Stomach (tissue), 19 donors: ENCODE data around the gene MASP1. TPM values are rescaled to one million over a fixed set of nuclear protein-coding genes. Genes with fewer than 3 reads are reported as not detected.

Source experiments
- DNase-seq, 2 donors: peaks; one replicate each; pipeline versions ENCODE4 v3.0.0 to v3.0.0-alpha.2; 2013 to 2019
- H3K27ac ChIP-seq, 5 donors: fragments of 200-600 bp in 4 of 5; sonication (generic) in 4 of 5; one replicate each; pipeline ENCODE4 v1.5.1; 2013 to 2019; ENCODE audit warnings: mild to moderate bottlenecking in 1 of 5, moderate library complexity in 1 of 5
- H3K27me3 ChIP-seq, 3 donors: fragments of 200-600 bp; sonication (generic); one replicate each; pipeline ENCODE4 v1.5.1; 2017 to 2019; ENCODE audit warnings: mixed run types in 1 of 3
- H3K36me3 ChIP-seq, 4 donors: fragments of 200-600 bp; sonication (generic); 1 replicate in 3 of 4; 2 replicates in 1 of 4; pipeline ENCODE4 v1.5.1; 2016 to 2019
- H3K4me1 ChIP-seq, 4 donors: fragments of 200-600 bp; sonication (generic); one replicate each; pipeline ENCODE4 v1.5.1; 2016 to 2019
- H3K4me3 ChIP-seq, 4 donors: fragments of 200-600 bp; sonication (generic) in 3 of 4; one replicate each; pipeline ENCODE4 v1.5.1; 2016 to 2019; ENCODE audit warnings: mild to moderate bottlenecking in 1 of 4
- H3K9me3 ChIP-seq, 4 donors: fragments of 200-600 bp; sonication (generic); one replicate each; pipeline ENCODE4 v1.5.1; 2016 to 2019
- CTCF ChIP-seq, 7 experiments: fragments of 450-650 bp in 4 of 7; fragments of 200-600 bp in 3 of 7; sonication (generic) in 3 of 7; IDR thresholded peaks; one replicate each; pipeline ENCODE4 v1.5.1; 2016 to 2019; ENCODE audit warnings: antibody characterized with exemption in 7 of 7, control low read depth in 2 of 7, mild to moderate bottlenecking in 1 of 7
- EP300 ChIP-seq: sonication (generic); formaldehyde crosslinking; IDR thresholded peaks from one replicate; pipeline ENCODE4 v1.6.1; 2017; ENCODE audit warnings: antibody characterized with exemption
- POLR2A ChIP-seq, 4 donors: fragments of 450-650 bp; IDR thresholded peaks; one replicate each; pipeline ENCODE4 v1.6.1; 2016; ENCODE audit warnings: antibody characterized with exemption in 4 of 4, control low read depth in 2 of 4, mild to moderate bottlenecking in 1 of 4, moderate library complexity in 1 of 4
- POLR2AphosphoS5 ChIP-seq, 3 donors: sonication (generic); formaldehyde crosslinking; IDR thresholded peaks; one replicate each; pipeline ENCODE4 v1.6.1; 2016; ENCODE audit warnings: antibody characterized with exemption in 3 of 3
- WGBS, 5 donors: extraction: QIAGEN DNeasy Blood & Tissue Kit in 3 of 5; methylation state at CpG; one replicate each; pipeline versions ENCODE4 v1.1.5 to v1.1.7; 2013 to 2018; 5-methylcytosine and 5-hydroxymethylcytosine counted together
- intact Hi-C: fragments of 100-400 bp; cut with DNase I; formaldehyde crosslinking; loops from one replicate; pipeline ENCODE4 v1.15.1; 2023; ENCODE audit warnings: low total_unique reads
- long read RNA-seq, 10 donors: transcript quantifications; one replicate each; lab custom pipeline, GENCODE V29; 2026
- polyA plus RNA-seq, 3 donors: library from polyadenylated mRNA; stranded (reverse); fragments of 200-250 nt; gene quantifications; one replicate each; pipeline ENCODE4 v1.2.3, GENCODE V29; 2013
- total RNA-seq, 5 donors: library from RNA; depleted of rRNA; stranded (reverse); fragments of >200 nt; gene quantifications; one replicate each; pipeline versions ENCODE4 v1.1.0 to v1.2.3, GENCODE V29; 2014 to 2016
- donor health status: healthy with polysubstance abuse.
- donor health status: Bipolar disorder and iron deficiency.
- donor health status: healthy.

MASP1 gene
- 1 to 10 TPM in 2 of 5 donors, under 1 TPM in 1, not detected in 2; 0.58 to 2.9 (median 1.6) TPM for total RNA-seq
- polyA plus RNA-seq, result under 1 TPM; 0.15 to 0.83 (median 0.31) TPM
- long read RNA-seq, donor 1, result 0 reads
- long read RNA-seq, donor 2, full-length matches to known transcripts, result 1 of 1 reads
- long read RNA-seq, donor 2, partial matches to known transcripts, result 0 of 1 reads
- long read RNA-seq, donor 2, other reads (novel, unspliced or antisense), result 0 of 1 reads
- long read RNA-seq, donor 3, result 0 reads
- long read RNA-seq, donor 4, result 0 reads
- long read RNA-seq, donor 5, result 0 reads
- long read RNA-seq, donor 6, result 0 reads
- long read RNA-seq, donor 7, result 0 reads
- long read RNA-seq, donor 8, result 0 reads
- long read RNA-seq, donor 9, result 0 reads
- long read RNA-seq, donor 10, full-length matches to known transcripts, result 1 of 1 reads
- long read RNA-seq, donor 10, partial matches to known transcripts, result 0 of 1 reads
- long read RNA-seq, donor 10, other reads (novel, unspliced or antisense), result 0 of 1 reads

GRCh38 chr3:187291512-187292132, at the start of gene MASP1:
MASP1 (minus strand) TSS chr3:187291737; CDS start chr3:187291632, 105 bp downstream.
- peak within 1 kb of the TSS in 2 of 5 donors; percentile 12 to 53 for H3K27ac ChIP-seq
- intact Hi-C loops, result no loop called here
- DNase-seq, result peak in 1 of 2 donors; percentile 44
- WGBS, 5 donors, result 12 to 28% (median 22%) methylated on average over 10 of the region's 10 CpGs
- peak within 1 kb of the TSS in 3 of 4 donors; percentile 8 to 30 (median 24) for H3K4me3 ChIP-seq
- H3K9me3 ChIP-seq, result no peaks in the 10 kb centered on the region
- no peaks in the 10 kb centered on the region for H3K36me3 ChIP-seq
- H3K27me3 ChIP-seq, result no peaks in the 10 kb centered on the region
- H3K4me1 ChIP-seq, result peaks cover 8 to 49% (median 25%) of the 10 kb centered on the region in 4 donors
- TF ChIP-seq EP300 (no peak), POLR2AphosphoS5 (IDR thresholded peaks at IDR 0.05) (no peak), POLR2A (IDR thresholded peaks at IDR 0.05) (no peak), CTCF (IDR thresholded peaks at IDR 0.05) (no peak)

GRCh38 chr3:187340578-187340977, 49.0 kb upstream of the MASP1 start:
- H3K9me3 ChIP-seq, result no peaks in the 10 kb centered on the region
- no peak overlapping the region for H3K4me3 ChIP-seq
- H3K4me1 ChIP-seq, result no peaks in the 10 kb centered on the region
- 68 to 83% (median 70%) methylated on average over 1 of the region's 1 CpG for WGBS, 5 donors
- no peak for TF ChIP-seq CTCF (IDR thresholded peaks at IDR 0.05)
- no peak for TF ChIP-seq EP300
- TF ChIP-seq POLR2AphosphoS5 (IDR thresholded peaks at IDR 0.05), result no peak
- TF ChIP-seq POLR2A (IDR thresholded peaks at IDR 0.05), result no peak
- no peaks in the 10 kb centered on the region for H3K36me3 ChIP-seq
- H3K27me3 ChIP-seq, result peaks cover 0 to 3% (median 0%) of the 10 kb centered on the region in 3 donors
- no peak overlapping the region for H3K27ac ChIP-seq
- DNase-seq, result no peak
- intact Hi-C loops, result no loop called here

GRCh38 chr3:187336322-187336721, 44.8 kb upstream of the MASP1 start:
- 31 to 73% (median 65%) methylated on average over 3 of the region's 3 CpGs for WGBS, 5 donors
- Histone ChIP-seq H3K9me3 (no peaks in the 10 kb centered on the region), H3K27ac (no peak overlapping the region), H3K4me1 (no peaks in the 10 kb centered on the region), H3K36me3 (no peaks in the 10 kb centered on the region), H3K27me3 (no peaks in the 10 kb centered on the region), H3K4me3 (no peak overlapping the region)
- intact Hi-C loops, result no loop called here
- TF ChIP-seq EP300, result no peak
- TF ChIP-seq CTCF (IDR thresholded peaks at IDR 0.05), result no peak
- no peak for TF ChIP-seq POLR2AphosphoS5 (IDR thresholded peaks at IDR 0.05)
- TF ChIP-seq POLR2A (IDR thresholded peaks at IDR 0.05), result no peak
- DNase-seq, result no peak

GRCh38 chr3:187334904-187335303, 43.4 kb upstream of the MASP1 start:
- Histone ChIP-seq H3K4me3 (no peak overlapping the region), H3K27me3 (no peaks in the 10 kb centered on the region), H3K27ac (no peak overlapping the region), H3K4me1 (no peaks in the 10 kb centered on the region), H3K9me3 (no peaks in the 10 kb centered on the region), H3K36me3 (no peaks in the 10 kb centered on the region)
- TF ChIP-seq POLR2AphosphoS5 (IDR thresholded peaks at IDR 0.05), result no peak
- no peak for TF ChIP-seq EP300
- no peak for TF ChIP-seq CTCF (IDR thresholded peaks at IDR 0.05)
- TF ChIP-seq POLR2A (IDR thresholded peaks at IDR 0.05), result no peak
- 85 to 99% (median 94%) methylated on average over 4 of the region's 4 CpGs for WGBS, 5 donors
- intact Hi-C loops, result no loop called here
- no peak for DNase-seq
